Esophagus muscularis mucosa (tissue), 4 donors: ENCODE measurements around the gene ANO10.

Experiments
- EP300 ChIP-seq: sonication (generic); formaldehyde crosslinking; IDR thresholded peaks from one replicate; pipeline ENCODE4 v1.6.1; 2017; ENCODE audit warnings: antibody characterized with exemption
- POLR2A ChIP-seq: fragments of 450-650 bp; IDR thresholded peaks from one replicate; pipeline ENCODE4 v1.6.1; 2017; ENCODE audit warnings: antibody characterized with exemption, moderate library complexity, mild to moderate bottlenecking, low read depth
- TF ChIP-seq, protein P1 (sequence below), 3 experiments: fragments of 200-600 bp in 2 of 3; fragments of 450-650 bp in 1 of 3; sonication (generic) in 2 of 3; IDR thresholded peaks; one replicate each; pipeline ENCODE4 v1.5.1; 2017 to 2019; ENCODE audit warnings: antibody characterized with exemption in 3 of 3, mild to moderate bottlenecking in 2 of 3, moderate library complexity in 1 of 3

DNA sequence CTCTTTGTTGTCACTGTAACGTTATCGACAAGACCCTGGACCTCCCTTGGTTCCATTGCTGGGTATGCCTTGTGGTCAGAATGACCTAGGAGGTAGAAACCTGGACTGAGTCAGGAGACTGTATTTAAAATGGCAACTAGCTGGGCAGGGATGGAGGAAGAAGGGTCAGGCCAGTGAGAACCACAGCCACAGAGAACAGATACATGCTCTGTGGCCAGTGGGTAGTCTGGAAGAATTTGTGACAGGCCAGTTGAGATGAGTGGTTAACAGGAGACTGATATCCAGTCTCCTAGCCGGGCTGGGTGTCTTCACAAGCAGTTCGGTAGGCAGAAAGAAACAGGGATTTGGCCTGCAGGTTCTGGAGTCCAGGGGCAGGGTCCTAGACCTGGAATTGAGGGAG is 276.6 kb downstream of the ANO10 start:
- TF ChIP-seq, protein P1, sequence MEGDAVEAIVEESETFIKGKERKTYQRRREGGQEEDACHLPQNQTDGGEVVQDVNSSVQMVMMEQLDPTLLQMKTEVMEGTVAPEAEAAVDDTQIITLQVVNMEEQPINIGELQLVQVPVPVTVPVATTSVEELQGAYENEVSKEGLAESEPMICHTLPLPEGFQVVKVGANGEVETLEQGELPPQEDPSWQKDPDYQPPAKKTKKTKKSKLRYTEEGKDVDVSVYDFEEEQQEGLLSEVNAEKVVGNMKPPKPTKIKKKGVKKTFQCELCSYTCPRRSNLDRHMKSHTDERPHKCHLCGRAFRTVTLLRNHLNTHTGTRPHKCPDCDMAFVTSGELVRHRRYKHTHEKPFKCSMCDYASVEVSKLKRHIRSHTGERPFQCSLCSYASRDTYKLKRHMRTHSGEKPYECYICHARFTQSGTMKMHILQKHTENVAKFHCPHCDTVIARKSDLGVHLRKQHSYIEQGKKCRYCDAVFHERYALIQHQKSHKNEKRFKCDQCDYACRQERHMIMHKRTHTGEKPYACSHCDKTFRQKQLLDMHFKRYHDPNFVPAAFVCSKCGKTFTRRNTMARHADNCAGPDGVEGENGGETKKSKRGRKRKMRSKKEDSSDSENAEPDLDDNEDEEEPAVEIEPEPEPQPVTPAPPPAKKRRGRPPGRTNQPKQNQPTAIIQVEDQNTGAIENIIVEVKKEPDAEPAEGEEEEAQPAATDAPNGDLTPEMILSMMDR (IDR thresholded peaks at IDR 0.05) = no peak
- no peak for TF ChIP-seq POLR2A
- TF ChIP-seq EP300 = no peak
